GM19351 (cell line): ENCODE measurements around the gene ROCK1.

Experiments
- ATAC-seq: cut with Tn5 transposase; IDR thresholded peaks from one replicate; pipeline ENCODE4 v1.9.1; 2021; ENCODE audit warnings: mild to moderate bottlenecking, moderate library complexity; ENCODE audit not compliant: unreplicated experiment

ROCK1 gene

GRCh38 chr18:21109936-21110712, 1.5 kb downstream of the ROCK1 start:
- no peak for ATAC-seq

GRCh38 chr18:21105936-21106335, 5.7 kb downstream of the ROCK1 start:
- peak; percentile 60 for ATAC-seq

- ATAC-seq: no peak
Observed at GRCh38 chr18:21101172-21101571, 10.4 kb downstream of the ROCK1 start.

GRCh38 chr18:21100678-21101077, 10.9 kb downstream of the ROCK1 start:
- ATAC-seq: no peak

GRCh38 chr18:21100146-21100545, 11.5 kb downstream of the ROCK1 start:
- no peak for ATAC-seq

- ATAC-seq: peak; percentile 84
Observed at GRCh38 chr18:21099442-21099841, 12.2 kb downstream of the ROCK1 start.

GRCh38 chr18:21096760-21097159, 14.9 kb downstream of the ROCK1 start:
- ATAC-seq: no peak

GRCh38 chr18:21093133-21093532, 18.5 kb downstream of the ROCK1 start:
- ATAC-seq: no peak

GRCh38 chr18:21090680-21091079, 20.9 kb downstream of the ROCK1 start:
- no peak for ATAC-seq

GRCh38 chr18:21085579-21086166, 25.9 kb downstream of the ROCK1 start:
- no peak for ATAC-seq

- ATAC-seq: no peak
Observed at GRCh38 chr18:21084511-21085078, 27.0 kb downstream of the ROCK1 start.

- no peak for ATAC-seq
Observed at GRCh38 chr18:21083017-21083416, 28.6 kb downstream of the ROCK1 start.

- ATAC-seq: no peak
Observed at GRCh38 chr18:21081426-21081825, 30.2 kb downstream of the ROCK1 start.

GRCh38 chr18:21080576-21080975, 31.0 kb downstream of the ROCK1 start:
- no peak for ATAC-seq

- ATAC-seq: no peak
Observed at GRCh38 chr18:21074336-21075323, 37.0 kb downstream of the ROCK1 start.

GRCh38 chr18:21073180-21073579, 38.4 kb downstream of the ROCK1 start:
- no peak for ATAC-seq

GRCh38 chr18:21071071-21071470, 40.5 kb downstream of the ROCK1 start:
- ATAC-seq: no peak

GRCh38 chr18:21069468-21069867, 42.1 kb downstream of the ROCK1 start:
- ATAC-seq: no peak

- no peak for ATAC-seq
Observed at GRCh38 chr18:21064347-21064746, 47.3 kb downstream of the ROCK1 start.

GRCh38 chr18:21063011-21063410, 48.6 kb downstream of the ROCK1 start:
- ATAC-seq: no peak

- no peak for ATAC-seq
Observed at GRCh38 chr18:21057112-21057511, 54.5 kb downstream of the ROCK1 start.
